ENCODE data around the gene SLX9.
"Not testable (repeated sequence)": the region's sequence is repeated elsewhere in the genome, so short reads cannot be mapped to it uniquely, and the experiment has no call there.

The SLX9 gene

DNA sequence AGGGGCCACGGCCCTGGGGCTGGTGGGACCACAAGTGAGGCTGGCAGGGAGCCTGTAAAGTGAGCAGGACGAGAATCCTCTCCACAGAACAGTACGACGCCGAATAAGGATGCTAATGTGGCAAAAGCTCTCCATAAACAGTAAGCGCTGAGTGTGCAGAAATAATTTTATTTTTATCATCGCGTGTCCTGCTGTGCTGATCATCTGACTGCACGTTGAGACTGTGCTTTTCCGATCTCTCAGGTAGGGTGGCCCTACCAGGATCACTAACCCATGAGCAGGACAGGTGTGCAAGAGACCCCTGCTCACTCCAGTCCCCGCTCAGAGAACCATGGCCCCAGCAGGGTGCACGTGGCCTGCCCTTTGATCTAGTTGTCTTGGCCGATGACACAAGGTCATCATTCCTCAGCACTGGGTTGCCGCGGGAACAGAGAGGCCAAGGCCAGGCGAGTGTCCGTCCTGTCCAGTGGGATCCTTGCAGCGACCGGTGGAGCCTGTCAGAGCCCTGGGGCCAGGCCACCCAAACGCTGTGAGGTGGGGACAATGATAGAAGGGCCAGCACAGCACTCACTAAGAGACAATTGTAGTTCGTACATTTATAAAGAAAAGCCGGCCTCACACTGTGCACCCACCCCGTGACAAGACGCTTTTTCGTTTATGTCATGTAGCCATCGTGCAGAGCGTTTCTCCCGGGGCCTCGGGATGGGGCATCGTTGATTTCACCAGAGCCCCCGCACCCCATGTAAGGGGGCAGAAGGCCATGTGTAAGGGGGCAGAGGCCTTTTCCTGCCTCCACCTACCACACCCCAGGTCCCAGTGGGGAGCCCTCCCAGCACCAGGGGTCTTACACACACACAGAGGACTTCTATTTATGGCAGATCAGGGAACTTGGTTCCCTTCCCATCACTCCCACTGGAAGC is 81.9 kb downstream of the SLX9 start:
- no peak for DNase-seq

GRCh38 chr21:45022348-45022675 is 82.5 kb downstream of the SLX9 start:
- no peak for DNase-seq

DNA sequence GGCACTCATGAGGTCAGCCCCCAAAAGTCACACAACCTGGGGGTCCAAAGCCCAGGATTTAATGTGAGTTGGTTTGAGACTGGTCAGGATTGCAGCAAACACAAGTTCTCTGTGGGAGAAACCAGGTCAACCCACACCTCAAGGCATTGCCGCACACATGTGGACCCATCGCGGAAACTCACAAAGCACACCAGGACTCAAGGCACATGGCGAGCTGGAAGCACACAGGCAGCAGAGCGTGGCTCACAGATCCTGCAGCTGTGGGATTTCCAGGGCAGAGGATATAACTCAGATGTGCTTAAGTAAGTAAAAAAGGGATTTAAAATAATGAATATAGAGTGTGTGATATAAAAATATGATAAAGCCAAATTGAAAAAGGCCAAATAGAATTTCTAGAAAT is 82.9 kb downstream of the SLX9 start:
- DNase-seq = no peak

DNA sequence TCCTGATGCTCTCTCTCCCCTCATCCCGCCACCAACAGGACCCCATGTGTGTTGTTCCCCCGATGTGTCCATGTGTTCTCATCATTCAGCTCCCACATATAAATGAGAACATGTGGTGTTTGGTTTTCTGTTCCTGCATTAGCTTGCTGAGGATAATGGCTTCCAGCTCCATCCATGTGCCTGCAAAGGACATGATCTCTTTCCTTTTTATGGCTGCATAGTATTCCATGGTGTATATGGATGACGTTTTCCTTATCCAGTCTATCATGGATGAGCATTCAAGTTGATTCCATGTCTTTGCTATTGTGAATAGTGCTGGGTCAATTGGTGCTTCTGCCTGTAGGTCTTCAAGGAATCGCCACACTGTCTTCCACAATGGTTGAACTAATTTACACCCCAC is 84.7 kb downstream of the SLX9 start:
- DNase-seq = not testable (repeated sequence)

DNA sequence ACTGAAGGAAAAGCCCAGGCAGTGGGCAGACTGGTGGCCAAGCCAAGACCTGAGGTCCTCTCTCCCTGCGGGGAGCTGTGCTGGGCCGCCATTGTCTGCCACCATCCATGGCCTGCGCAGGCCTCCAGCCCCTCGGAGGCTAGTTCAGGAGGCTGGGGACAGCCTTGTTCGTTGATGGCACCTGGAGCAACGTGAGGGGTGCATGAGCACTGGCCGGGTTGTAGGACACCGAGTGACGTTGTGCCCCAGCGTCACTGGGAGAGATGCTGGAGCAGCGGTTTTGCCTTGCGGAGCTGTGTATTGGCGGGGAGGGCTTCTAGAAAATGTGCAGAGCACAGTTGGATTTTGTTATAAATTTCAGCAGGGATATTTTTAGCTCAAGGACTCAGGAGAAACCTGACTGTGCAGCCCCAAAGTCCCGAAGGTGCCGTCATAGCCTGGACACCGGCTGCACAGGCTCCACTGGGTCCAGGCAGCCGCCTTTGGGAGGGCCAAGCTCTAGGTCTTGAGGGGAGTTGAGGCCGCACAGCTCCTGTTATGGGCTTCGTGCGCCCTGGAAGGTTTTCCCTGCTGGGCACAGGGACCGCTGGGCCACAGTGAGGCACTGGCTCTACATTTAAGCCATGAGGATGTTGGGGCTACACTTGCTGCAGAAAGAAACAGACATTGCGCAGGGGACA is 86.4 kb downstream of the SLX9 start:
- DNase-seq = no peak
